GM12872 (cell line): ENCODE results near the gene SUCNR1.

Experiments
- CTCF ChIP-seq: IDR thresholded peaks from 3 replicates; pipeline ENCODE4 v1.5.1; 2011; ENCODE audit warnings: low read depth, mild to moderate bottlenecking, low read length, moderate library complexity; ENCODE audit not compliant: insufficient read depth

The SUCNR1 gene

GRCh38 chr3:151891721-151892120 is 18.3 kb downstream of the SUCNR1 start:
- no peak for TF ChIP-seq CTCF

- no peak for TF ChIP-seq CTCF
Observed at GRCh38 chr3:151894219-151894618, 20.8 kb downstream of the SUCNR1 start.

GRCh38 chr3:151895478-151896241 is 22.2 kb downstream of the SUCNR1 start:
- no peak for TF ChIP-seq CTCF

- no peak for TF ChIP-seq CTCF
Observed at GRCh38 chr3:151896246-151897012, 23.0 kb downstream of the SUCNR1 start.

GRCh38 chr3:151899996-151900395 is 26.6 kb downstream of the SUCNR1 start:
- TF ChIP-seq CTCF, result no peak

- no peak for TF ChIP-seq CTCF
Observed at GRCh38 chr3:151900460-151900859, 27.0 kb downstream of the SUCNR1 start.

GRCh38 chr3:151900884-151901643 is 27.6 kb downstream of the SUCNR1 start:
- no peak for TF ChIP-seq CTCF
